NCI-H2196 treated with DMSO at 0.1 percent for 48 hours (cell line): ENCODE results near the gene KDM5A.
"Not testable (repeated sequence)": the region's sequence is repeated elsewhere in the genome, so short reads cannot be mapped to it uniquely, and the experiment has no call there.

Source experiments
- DNase-seq: peaks from one replicate; lab custom pipeline; 2025; ENCODE audit not compliant: unreplicated experiment; lab: John Stamatoyannopoulos, UW

The KDM5A gene

DNA sequence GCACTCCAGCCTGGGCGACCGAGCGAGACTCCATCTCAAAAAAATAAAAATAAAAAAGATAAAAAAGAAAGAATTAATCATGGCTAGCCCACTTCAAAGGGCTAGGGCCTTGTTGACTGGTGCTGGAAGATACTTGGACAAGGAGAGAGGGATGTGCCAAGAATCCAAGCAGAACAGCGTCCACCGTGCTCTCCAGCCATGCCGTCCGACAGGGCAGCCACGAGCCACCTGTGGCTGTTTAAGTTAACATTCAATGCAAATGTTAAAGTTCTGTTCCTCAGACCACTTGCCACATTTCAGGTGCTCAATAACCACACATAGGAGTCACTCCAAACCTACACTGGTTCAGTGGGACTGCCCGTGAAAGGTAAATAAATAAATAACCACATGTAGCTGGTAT, 147.9 kb downstream of the KDM5A start:
- no peak for DNase-seq

DNA sequence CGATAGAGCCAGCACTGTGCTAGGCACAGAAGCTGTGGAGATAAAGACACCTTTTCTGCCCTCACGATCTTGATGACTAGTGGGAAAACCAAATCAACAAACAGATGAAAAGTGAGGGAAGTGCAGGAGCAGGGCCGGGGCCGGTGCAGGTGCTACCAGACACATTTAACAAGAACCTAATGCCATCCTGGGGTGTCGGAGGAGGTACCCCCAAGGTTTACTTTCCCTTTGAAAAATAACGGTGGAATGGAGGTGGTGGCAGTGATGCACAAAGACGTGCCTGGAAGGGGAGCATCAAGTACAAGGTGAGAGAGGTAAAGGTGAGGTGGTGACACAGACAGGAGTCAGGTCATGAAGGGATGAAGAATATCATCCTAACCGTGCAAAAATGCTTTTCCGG, 148.6 kb downstream of the KDM5A start:
- DNase-seq = no peak

DNA sequence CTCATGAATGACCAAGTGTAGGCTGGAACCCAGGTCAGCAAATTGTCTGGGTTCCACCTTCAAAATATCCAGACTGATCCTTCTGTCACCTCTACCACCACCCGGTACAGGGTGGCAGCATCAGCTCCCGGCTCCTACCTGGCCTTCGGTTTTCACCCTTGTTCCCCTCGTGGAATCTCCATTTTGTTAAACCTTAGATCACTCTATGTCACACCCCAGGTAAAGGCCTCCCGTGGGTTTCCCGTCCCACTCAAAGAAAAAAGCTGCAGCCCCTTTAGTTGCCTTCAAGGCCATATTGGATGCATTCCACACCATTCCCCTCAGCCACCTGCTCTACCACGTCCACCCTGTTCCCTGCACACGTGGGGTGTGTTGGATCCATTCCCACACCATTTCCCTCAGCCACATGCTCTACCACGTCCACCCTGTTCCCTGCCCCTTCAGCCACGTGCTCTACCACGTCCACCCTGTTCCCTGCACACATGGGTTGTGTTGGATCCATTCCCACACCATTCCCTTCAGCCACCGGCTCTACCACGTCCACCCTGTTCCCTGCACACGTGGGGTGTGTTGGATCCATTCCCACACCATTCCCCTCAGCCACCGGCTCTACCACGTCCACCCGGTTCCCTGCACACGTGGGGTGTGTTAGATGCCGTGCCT, 150.3 kb downstream of the KDM5A start:
- no peak for DNase-seq

DNA sequence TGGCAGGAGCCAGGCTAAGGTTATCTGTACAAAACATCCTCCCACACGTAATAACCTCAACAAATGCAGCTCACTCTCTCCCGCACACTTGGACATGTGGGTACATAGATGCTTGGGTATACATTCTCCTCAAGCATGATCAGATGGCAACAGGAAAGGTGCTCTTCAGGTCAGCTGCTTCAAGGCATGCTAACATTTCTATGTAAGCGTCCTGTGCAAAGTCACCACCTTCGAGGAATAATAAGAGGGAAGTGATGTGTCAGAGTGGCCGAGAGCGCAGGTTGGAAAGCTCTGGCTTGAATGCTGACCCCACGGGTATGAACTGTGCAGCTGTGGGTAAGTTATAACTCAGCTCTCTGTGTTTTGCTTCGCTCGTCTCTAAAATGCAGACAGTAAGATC, 151.0 kb downstream of the KDM5A start:
- DNase-seq = no peak

DNA sequence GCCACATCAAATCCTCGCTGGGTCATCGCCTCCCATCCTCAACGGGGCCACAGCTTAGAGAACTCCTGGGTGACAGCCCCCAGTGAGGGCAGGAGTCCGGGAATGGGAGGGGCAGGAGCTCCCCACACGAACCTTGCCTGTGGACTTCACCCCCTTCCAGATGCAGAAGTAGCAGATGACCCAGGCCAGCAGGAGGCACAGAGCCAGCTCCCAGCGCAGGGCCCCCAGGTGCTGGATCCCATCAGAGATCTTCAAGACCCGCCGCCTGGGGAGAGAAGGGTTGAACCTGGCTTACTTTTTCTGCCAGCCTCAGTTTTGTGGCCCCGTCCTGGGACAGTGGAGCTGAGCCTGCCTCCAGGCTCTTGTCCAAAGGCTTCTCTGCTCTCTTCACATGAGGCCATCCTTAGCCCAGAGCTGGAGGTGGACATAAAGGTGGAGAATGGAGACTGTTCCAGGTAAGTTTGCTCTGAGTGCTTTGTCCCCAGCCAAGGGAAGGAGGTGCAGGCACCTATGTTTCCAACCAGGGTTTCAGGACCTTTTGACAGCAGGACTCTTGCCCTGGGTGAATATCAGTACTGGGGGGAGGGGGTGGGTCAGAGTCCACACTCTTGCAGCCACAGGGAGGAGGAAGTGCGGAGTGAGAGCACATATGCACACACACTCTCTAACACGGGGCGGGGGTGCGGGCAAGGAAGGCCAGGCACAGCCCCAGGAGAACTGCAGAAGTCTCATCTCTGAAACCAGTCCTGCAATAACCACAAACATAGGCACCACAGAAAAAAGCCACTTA, 151.9 kb downstream of the KDM5A start:
- no peak for DNase-seq

DNA sequence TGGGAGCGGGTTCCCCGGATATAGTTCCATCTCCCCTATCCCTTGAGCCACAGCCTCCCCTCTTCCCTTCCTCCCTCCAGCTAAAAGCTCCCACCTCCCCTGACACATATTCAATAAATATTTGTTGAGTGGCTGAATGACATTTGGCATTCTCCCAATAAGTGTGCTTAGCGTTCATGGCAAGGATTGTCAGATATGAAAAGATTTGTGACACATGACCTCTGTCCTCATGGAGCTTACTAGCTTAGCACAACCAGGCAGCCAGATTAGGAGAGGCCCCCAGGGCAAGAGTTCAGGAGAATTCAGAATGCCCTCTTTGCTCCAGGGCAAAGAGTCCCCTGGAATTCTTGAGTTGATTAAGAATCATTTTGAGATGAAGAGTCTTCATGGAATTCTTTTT, 152.7 kb downstream of the KDM5A start:
- DNase-seq = no peak

DNA sequence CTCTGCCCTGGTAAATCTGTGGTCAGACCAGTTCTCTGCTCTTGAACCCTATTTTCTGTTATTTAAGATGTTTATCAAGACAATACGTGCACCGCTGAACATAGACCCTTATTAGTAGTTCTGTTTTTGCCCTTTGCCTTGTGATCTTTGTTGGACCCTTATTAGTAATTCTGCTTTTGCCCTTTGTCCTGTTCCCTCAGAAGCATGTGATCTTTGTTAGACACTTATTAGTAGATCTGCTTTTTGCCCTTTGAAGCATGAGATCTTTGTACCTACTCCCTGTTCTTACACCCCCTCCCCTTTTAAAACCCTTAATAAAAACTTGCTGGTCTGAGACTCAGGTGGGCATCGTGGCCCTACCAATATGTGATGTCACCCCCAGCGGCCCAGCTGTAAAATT, 153.2 kb downstream of the KDM5A start:
- DNase-seq = not testable (repeated sequence)

DNA sequence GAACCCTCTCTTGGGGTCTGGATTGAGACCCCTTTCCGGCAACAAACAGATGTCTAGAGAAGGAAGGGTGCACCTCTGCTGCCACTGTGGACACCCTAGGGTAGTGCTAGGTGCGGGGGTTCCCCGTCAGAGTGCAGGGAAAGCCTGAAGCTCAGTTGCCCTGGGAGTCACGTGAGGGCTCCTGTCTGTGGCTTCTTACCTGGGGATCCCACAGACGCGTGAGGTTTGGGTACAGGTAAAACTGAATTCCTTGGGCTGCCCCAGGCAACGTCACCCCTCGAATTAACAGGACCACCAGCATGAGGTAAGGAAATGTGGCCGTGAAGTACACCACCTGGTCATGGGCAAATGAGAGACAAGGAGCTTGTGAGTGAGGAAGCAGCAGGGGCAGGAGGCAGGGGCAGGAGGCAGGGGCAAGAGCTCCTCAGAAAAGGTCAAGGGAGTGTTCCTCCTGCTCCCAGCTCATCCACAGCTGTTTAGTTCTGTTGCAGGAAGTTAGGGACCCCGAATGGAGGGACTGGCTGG, 154.2 kb downstream of the KDM5A start:
- DNase-seq = no peak

DNA sequence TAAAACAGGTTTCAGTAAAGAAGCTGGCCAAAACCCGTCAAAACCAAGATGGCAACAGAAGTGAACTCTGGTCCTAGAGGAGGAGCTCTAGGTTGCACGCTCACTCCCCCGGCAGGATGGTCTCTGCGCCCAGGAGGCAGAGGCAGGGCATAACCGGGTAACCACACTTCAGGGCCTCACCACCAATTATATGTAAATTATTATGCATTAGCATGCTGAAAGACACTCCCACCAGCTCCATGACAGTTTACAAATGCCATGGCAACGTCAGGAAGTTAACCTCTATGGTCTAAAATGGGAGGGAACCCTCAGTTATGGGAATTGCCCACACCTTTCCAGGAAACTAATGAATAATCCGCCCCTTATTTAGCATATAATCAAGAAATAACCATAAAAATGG, 155.1 kb downstream of the KDM5A start:
- no peak for DNase-seq

DNA sequence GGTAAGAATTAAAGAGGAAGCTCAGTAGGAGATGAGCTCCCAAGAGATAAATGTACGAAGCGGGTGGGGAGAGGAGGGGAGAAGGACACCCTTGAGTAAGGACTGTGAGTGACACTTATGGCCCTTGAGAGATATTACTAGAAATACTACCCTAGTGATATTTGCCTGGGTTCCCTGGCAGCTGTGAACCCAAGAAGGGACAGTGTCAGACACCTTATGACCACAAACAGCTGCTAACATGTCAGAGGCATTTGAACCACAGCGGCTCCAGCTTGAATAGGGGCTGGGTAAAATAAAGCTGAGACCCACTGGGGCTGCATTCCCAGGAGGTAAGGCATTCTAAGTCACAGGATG, 155.5 kb downstream of the KDM5A start:
- no peak for DNase-seq

DNA sequence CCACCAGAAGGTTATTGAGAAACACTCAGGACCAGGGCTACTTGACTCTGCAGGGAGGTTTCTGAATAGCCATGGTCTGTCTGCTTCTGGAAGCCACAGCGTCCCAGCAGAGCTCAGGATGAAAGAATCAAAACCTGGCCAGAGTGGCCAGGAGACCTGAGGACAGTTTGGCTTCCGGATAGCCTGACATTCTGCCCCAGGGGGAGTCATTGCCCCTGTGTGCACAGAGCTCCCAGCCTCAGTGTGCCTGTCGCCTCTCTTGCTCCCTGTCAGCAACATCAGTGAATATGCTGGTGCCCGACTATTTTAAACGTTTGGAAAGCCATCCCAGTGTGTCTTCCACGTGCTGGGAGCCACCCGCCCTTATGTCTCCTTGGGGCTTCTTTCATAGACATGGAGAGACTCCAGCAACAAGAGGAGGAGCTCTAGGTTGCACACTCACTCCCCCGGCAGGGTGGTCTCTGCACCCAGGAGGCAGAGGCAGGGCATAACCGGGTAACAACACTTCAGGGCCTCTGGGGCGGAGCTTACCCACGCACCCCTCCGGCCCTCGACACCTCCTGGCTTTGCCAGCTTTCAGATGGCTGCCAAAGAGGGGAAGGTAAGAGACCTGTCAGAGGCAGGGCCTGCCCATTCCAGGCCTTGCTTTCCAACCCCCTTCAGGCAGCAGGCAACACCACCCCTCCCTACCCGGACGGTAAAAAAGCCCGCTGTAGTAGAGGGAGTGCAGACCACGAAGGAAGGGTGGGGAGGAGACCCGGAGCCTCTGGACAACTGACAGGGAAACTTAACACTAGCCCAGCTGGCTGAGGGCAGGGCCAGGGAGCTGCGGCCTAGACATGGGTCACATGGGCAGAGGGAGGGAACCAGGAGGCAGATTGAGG, 156.1 kb downstream of the KDM5A start:
- no peak for DNase-seq

DNA sequence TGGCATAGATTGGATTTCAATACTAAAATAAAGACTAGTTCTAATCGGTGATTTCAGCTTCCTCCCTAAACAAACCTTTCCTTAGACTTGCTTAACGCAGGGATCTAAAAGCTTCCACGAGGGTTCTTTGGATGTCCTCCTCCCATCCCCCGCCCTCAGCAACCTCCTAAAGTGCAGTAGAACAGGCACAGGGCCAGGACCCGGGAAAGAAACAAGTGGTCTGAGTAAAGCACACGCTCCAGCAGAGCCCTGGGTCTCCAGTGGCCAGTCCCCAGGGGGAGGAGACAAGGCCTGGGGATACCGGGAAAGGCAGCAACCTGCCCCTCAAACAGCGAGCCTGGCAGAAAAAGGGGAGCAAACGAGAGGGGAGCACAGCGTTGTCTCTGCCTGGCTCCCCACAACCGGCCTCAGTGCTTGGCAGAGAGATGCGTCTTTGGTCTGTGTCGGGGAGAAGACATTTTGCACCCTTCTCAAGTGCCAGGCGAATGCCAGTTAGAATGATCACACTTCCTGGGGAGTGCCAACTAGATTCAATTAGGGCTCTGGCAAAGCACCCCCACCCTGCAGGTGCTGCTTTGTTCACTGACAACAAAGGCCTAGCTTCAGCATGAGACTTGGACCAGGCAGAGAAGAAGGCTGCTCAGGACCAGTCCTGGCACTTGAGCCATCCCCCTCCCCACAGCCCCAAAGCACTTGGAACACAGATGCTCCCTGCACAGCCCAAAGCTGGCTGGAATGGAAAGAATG, 158.0 kb downstream of the KDM5A start:
- peak; percentile 3 for DNase-seq
